Activated CD4-positive, alpha-beta memory T cell treated with anti-CD3 and anti-CD28 coated beads for 36 hours (primary cell): ENCODE data around the gene NBEAL2. TPM values are rescaled to one million over a fixed set of nuclear protein-coding genes. Genes with fewer than 3 reads are reported as not detected.

Source experiments
- CTCF ChIA-PET: fragments of 350-600 bp; sonication (Branson Sonifier 250); formaldehyde crosslinking; loops from one replicate; lab custom pipeline; 2021; ENCODE audit warnings: antibody characterized with exemption, inconsistent platforms; lab: Charles Lee
- POLR2A ChIA-PET: fragments of 350-600 bp; sonication (Branson Sonifier 250); formaldehyde crosslinking; loops from one replicate; lab custom pipeline; 2021; ENCODE audit warnings: antibody characterized with exemption; lab: Charles Lee
- DNase-seq: peaks from one replicate; pipeline ENCODE4 v3.0.0-alpha.2; 2020
- H3K27ac Mint-ChIP-seq: one replicate; pipeline ENCODE4 v1.8.0; 2021; ENCODE audit warnings: mixed read lengths
- H3K27me3 Mint-ChIP-seq: one replicate; pipeline ENCODE4 v1.8.0; 2021; ENCODE audit warnings: mixed read lengths
- H3K36me3 Mint-ChIP-seq: one replicate; pipeline ENCODE4 v1.8.0; 2021; ENCODE audit warnings: mixed read lengths
- H3K4me1 Mint-ChIP-seq: one replicate; pipeline ENCODE4 v1.8.0; 2021; ENCODE audit warnings: low read depth, mixed read lengths
- H3K4me3 Mint-ChIP-seq: one replicate; pipeline ENCODE4 v1.8.0; 2021; ENCODE audit warnings: mild to moderate bottlenecking, mixed read lengths
- H3K9me3 Mint-ChIP-seq: one replicate; pipeline ENCODE4 v1.8.0; 2021; ENCODE audit warnings: mixed read lengths
- intact Hi-C: fragments of 100-400 bp; cut with micrococcal nuclease; formaldehyde crosslinking; loops from one replicate; pipeline ENCODE4 v1.15.1; 2023
- total RNA-seq, 2 experiments: library from RNA; stranded (reverse); gene quantifications; one replicate each; pipeline ENCODE4 v1.2.3, GENCODE V29; 2021

NBEAL2 gene
- total RNA-seq, 2 experiments from 2014 or later = 114 to 117 TPM

- no peak overlapping the region for H3K4me3 Mint-ChIP-seq
- CTCF ChIA-PET = interaction anchor here (0.7 to 2.2 kb wide), 2 partner anchors 10 to 103 kb away, joined by 3 to 5 read pairs; no protein-coding TSS in a partner anchor
Measured at GRCh38 chr3:46968783-46969428, 10.6 kb upstream of the NBEAL2 start.

GRCh38 chr3:46970391-46971091 is 8.9 kb upstream of the NBEAL2 start:
- intact Hi-C loops = loop anchor here (10.0 kb wide), 1 partner anchor 46 kb away; no protein-coding TSS in a partner anchor
- CTCF ChIA-PET = interaction anchor here (0.7 to 2.2 kb wide), 3 partner anchors 12 to 63 kb away, joined by 3 to 5 read pairs (median 3); no protein-coding TSS in a partner anchor
- no peaks in the 10 kb centered on the region for H3K27me3 Mint-ChIP-seq
- peak overlapping the region; percentile 23 for H3K27ac Mint-ChIP-seq
- no peak for DNase-seq
- POLR2A ChIA-PET = interaction anchor here (1.5 kb wide), 1 partner anchor 10 kb away, joined by 3 read pairs; no protein-coding TSS in a partner anchor
- H3K4me1 Mint-ChIP-seq = peaks cover 89% of the 10 kb centered on the region
- H3K9me3 Mint-ChIP-seq = no peaks in the 10 kb centered on the region
- peaks cover 21% of the 10 kb centered on the region for H3K36me3 Mint-ChIP-seq
- no peak overlapping the region for H3K4me3 Mint-ChIP-seq

More at GRCh38 chr3:46968783-46969428, 10.6 kb upstream of the NBEAL2 start:
- Mint-ChIP-seq H3K27ac (peak overlapping the region; percentile 49), H3K27me3 (no peaks in the 10 kb centered on the region), H3K36me3 (peaks cover 13% of the 10 kb centered on the region), H3K9me3 (no peaks in the 10 kb centered on the region), H3K4me1 (peaks cover 82% of the 10 kb centered on the region)
- intact Hi-C loops = no loop called here
- POLR2A ChIA-PET = interaction anchor here (0.8 to 1.5 kb wide), 2 partner anchors 9 to 10 kb away, joined by 3 read pairs; no protein-coding TSS in a partner anchor
- no peak for DNase-seq

- intact Hi-C loops = loop anchor here (10.0 kb wide), 1 partner anchor 46 kb away; no protein-coding TSS in a partner anchor
- H3K36me3 Mint-ChIP-seq = peaks cover 24% of the 10 kb centered on the region
- H3K4me1 Mint-ChIP-seq = peaks cover 83% of the 10 kb centered on the region
- peak overlapping the region; percentile 74 for H3K27ac Mint-ChIP-seq
- CTCF ChIA-PET = interaction anchor here (0.9 to 2.2 kb wide), 2 partner anchors 12 to 62 kb away, joined by 3 to 5 read pairs; no protein-coding TSS in a partner anchor
- POLR2A ChIA-PET = no interaction called here
- no peaks in the 10 kb centered on the region for H3K9me3 Mint-ChIP-seq
- H3K4me3 Mint-ChIP-seq = no peak overlapping the region
- no peaks in the 10 kb centered on the region for H3K27me3 Mint-ChIP-seq
- DNase-seq = no peak
Measured at GRCh38 chr3:46971151-46971550, 8.3 kb upstream of the NBEAL2 start.

- ChIA-PET POLR2A (interaction anchor here (0.7 kb wide), 1 partner anchor 18 kb away, joined by 3 read pairs; no protein-coding TSS in a partner anchor), CTCF (no interaction called here)
- H3K4me1 Mint-ChIP-seq = peaks cover 77% of the 10 kb centered on the region
- peak overlapping the region; percentile 12 for H3K4me3 Mint-ChIP-seq
- intact Hi-C loops = loop anchor here (10.0 kb wide), 1 partner anchor 47 kb away; no protein-coding TSS in a partner anchor
- peak overlapping the region; percentile 74 for H3K27ac Mint-ChIP-seq
- no peaks in the 10 kb centered on the region for H3K27me3 Mint-ChIP-seq
- H3K36me3 Mint-ChIP-seq = peaks cover 28% of the 10 kb centered on the region
- DNase-seq = no peak
- H3K9me3 Mint-ChIP-seq = no peaks in the 10 kb centered on the region
Measured at GRCh38 chr3:46971742-46972141, 7.7 kb upstream of the NBEAL2 start.

- CTCF ChIA-PET = interaction anchor here (0.7 kb wide), 1 partner anchor 46 kb away, joined by 3 read pairs; no protein-coding TSS in a partner anchor
- Mint-ChIP-seq H3K36me3 (peaks cover 28% of the 10 kb centered on the region), H3K4me3 (peak overlapping the region; percentile 32), H3K27ac (peak overlapping the region; percentile 58), H3K4me1 (peaks cover 74% of the 10 kb centered on the region), H3K9me3 (no peaks in the 10 kb centered on the region), H3K27me3 (no peaks in the 10 kb centered on the region)
- POLR2A ChIA-PET = interaction anchor here (0.7 kb wide), 1 partner anchor 17 kb away, joined by 3 read pairs; no protein-coding TSS in a partner anchor
- DNase-seq = no peak
- intact Hi-C loops = loop anchor here (10.0 kb wide), 1 partner anchor 48 kb away; no protein-coding TSS in a partner anchor
Measured at GRCh38 chr3:46972396-46972795, 7.1 kb upstream of the NBEAL2 start.

GRCh38 chr3:46974421-46975171 is 4.9 kb upstream of the NBEAL2 start:
- ChIA-PET CTCF (no interaction called here), POLR2A (no interaction called here)
- Mint-ChIP-seq H3K27ac (peak overlapping the region; percentile 75), H3K36me3 (peaks cover 28% of the 10 kb centered on the region), H3K4me3 (peak overlapping the region; percentile 71), H3K9me3 (no peaks in the 10 kb centered on the region), H3K27me3 (no peaks in the 10 kb centered on the region), H3K4me1 (peaks cover 65% of the 10 kb centered on the region)
- DNase-seq = no peak
- intact Hi-C loops = loop anchor here (5.0 to 10.0 kb wide), 4 partner anchors 43 to 308 kb away; partner anchors contain the start of genes KIF9 and KLHL18

- H3K27me3 Mint-ChIP-seq = no peaks in the 10 kb centered on the region
- peak within 1 kb of the TSS; percentile 92 for H3K4me3 Mint-ChIP-seq
- ChIA-PET POLR2A (interaction anchor here (0.6 to 3.7 kb wide), 8 partner anchors 11 to 404 kb away, joined by 3 to 18 read pairs (median 4); partner anchors contain the start of gene PTPN23), CTCF (interaction anchor here (1.0 kb wide), 1 partner anchor 17 kb away, joined by 3 read pairs; no protein-coding TSS in a partner anchor)
- H3K4me1 Mint-ChIP-seq = peaks cover 57% of the 10 kb centered on the region
- H3K9me3 Mint-ChIP-seq = no peaks in the 10 kb centered on the region
- intact Hi-C loops = loop anchor here (1.0 to 10.0 kb wide), 6 partner anchors 41 to 537 kb away; partner anchors contain the start of genes ELP6, KIF9 and KLHL18
- H3K36me3 Mint-ChIP-seq = peaks cover 22% of the 10 kb centered on the region
- DNase-seq = peak; percentile 97
- peak within 1 kb of the TSS; percentile 97 for H3K27ac Mint-ChIP-seq
Measured at GRCh38 chr3:46976326-46977190, 2.9 kb upstream of the NBEAL2 start, which contains the start of gene CCDC12. Gene CCDC12, minus strand, starts transcription at chr3:46976745. Its CDS starts 13 bp downstream, at chr3:46976732.

GRCh38 chr3:46977811-46978195 is 1.7 kb upstream of the NBEAL2 start:
- Mint-ChIP-seq H3K9me3 (no peaks in the 10 kb centered on the region), H3K27me3 (no peaks in the 10 kb centered on the region), H3K36me3 (peaks cover 18% of the 10 kb centered on the region), H3K4me3 (peak overlapping the region; percentile 92), H3K27ac (peak overlapping the region; percentile 80), H3K4me1 (peaks cover 56% of the 10 kb centered on the region)
- no peak for DNase-seq
- ChIA-PET CTCF (no interaction called here), POLR2A (interaction anchor here (3.5 to 3.7 kb wide), 2 partner anchors 10 to 30 kb away, joined by 17 to 18 read pairs; no protein-coding TSS in a partner anchor)
- intact Hi-C loops = loop anchor here (5.0 to 10.0 kb wide), 4 partner anchors 39 to 304 kb away; partner anchors contain the start of genes KIF9 and KLHL18

- Mint-ChIP-seq H3K9me3 (no peaks in the 10 kb centered on the region), H3K4me3 (peak overlapping the region; percentile 92), H3K4me1 (peaks cover 56% of the 10 kb centered on the region), H3K27ac (peak overlapping the region; percentile 95), H3K27me3 (no peaks in the 10 kb centered on the region), H3K36me3 (peaks cover 18% of the 10 kb centered on the region)
- intact Hi-C loops = loop anchor here (5.0 to 10.0 kb wide), 4 partner anchors 39 to 304 kb away; partner anchors contain the start of genes KIF9 and KLHL18
- DNase-seq = no peak
- CTCF ChIA-PET = interaction anchor here (1.1 kb wide), 2 partner anchors 9 to 66 kb away, joined by 4 to 5 read pairs; no protein-coding TSS in a partner anchor
- POLR2A ChIA-PET = interaction anchor here (1.4 to 3.7 kb wide), 4 partner anchors 9 to 31 kb away, joined by 4 to 18 read pairs (median 10); no protein-coding TSS in a partner anchor
Measured at GRCh38 chr3:46978381-46978780, 1.1 kb upstream of the NBEAL2 start.
